NCI-H1105 treated with DMSO at 0.1 percent for 48 hours (cell line): ENCODE data around the gene ANKFY1.
A peak's percentile ranks its signal among the peaks of the same experiment; 100 is the strongest.

Experiments used
- DNase-seq: peaks from one replicate; lab custom pipeline; 2025; lab: John Stamatoyannopoulos, UW

Gene ANKFY1

GRCh38 chr17:4263282-4264215 is at the start of gene ANKFY1:
ANKFY1 (minus strand) TSS chr17:4263979; CDS start chr17:4263941, 38 bp downstream.
- peak; percentile 96 for DNase-seq

- no peak for DNase-seq
These were observed 46.7 kb upstream of the ANKFY1 start for GRCh38 chr17:4310354-4311060.

- no peak for DNase-seq
These were observed 46.1 kb upstream of the ANKFY1 start for GRCh38 chr17:4309897-4310296.

GRCh38 chr17:4307179-4307930 is 43.6 kb upstream of the ANKFY1 start:
- DNase-seq = no peak

GRCh38 chr17:4305224-4305623 is 41.4 kb upstream of the ANKFY1 start:
- no peak for DNase-seq

GRCh38 chr17:4304417-4305027 is 40.7 kb upstream of the ANKFY1 start:
- peak; percentile 49 for DNase-seq

GRCh38 chr17:4301066-4301465 is 37.3 kb upstream of the ANKFY1 start:
- DNase-seq = no peak

- DNase-seq = no peak
These were observed 33.6 kb upstream of the ANKFY1 start for GRCh38 chr17:4297351-4297750.

GRCh38 chr17:4295686-4296085 is 31.9 kb upstream of the ANKFY1 start:
- no peak for DNase-seq

- DNase-seq = no peak
These were observed 29.8 kb upstream of the ANKFY1 start for GRCh38 chr17:4293572-4293971.

GRCh38 chr17:4287710-4288109 is 23.9 kb upstream of the ANKFY1 start:
- DNase-seq = no peak

- DNase-seq = no peak
These were observed 12.7 kb upstream of the ANKFY1 start for GRCh38 chr17:4276514-4276913.

- no peak for DNase-seq
These were observed 9.2 kb upstream of the ANKFY1 start for GRCh38 chr17:4272972-4273368.

- no peak for DNase-seq
These were observed 8.6 kb upstream of the ANKFY1 start for GRCh38 chr17:4272213-4272971.

- no peak for DNase-seq
These were observed 7.0 kb upstream of the ANKFY1 start for GRCh38 chr17:4270736-4271135.

- no peak for DNase-seq
These were observed 6.1 kb upstream of the ANKFY1 start for GRCh38 chr17:4269915-4270314.

- no peak for DNase-seq
These were observed 3.6 kb upstream of the ANKFY1 start for GRCh38 chr17:4267402-4267801.

- no peak for DNase-seq
These were observed 2.8 kb upstream of the ANKFY1 start for GRCh38 chr17:4266550-4266949.

GRCh38 chr17:4262703-4263102 is 1.1 kb downstream of the ANKFY1 start:
- no peak for DNase-seq

- no peak for DNase-seq
These were observed 2.3 kb downstream of the ANKFY1 start for GRCh38 chr17:4261452-4261851.

- no peak for DNase-seq
These were observed 4.9 kb downstream of the ANKFY1 start for GRCh38 chr17:4258867-4259266.
